Astrocyte (in vitro differentiated cells and primary cell): ENCODE measurements around the gene TAGLN3. TPM values are rescaled to one million over a fixed set of nuclear protein-coding genes. Genes with fewer than 3 reads are reported as not detected.

ENCODE experiments used
- DNase-seq: peaks from one replicate; pipeline ENCODE4 v3.0.0-alpha.2; 2010; ENCODE audit warnings: low read depth
- FAIRE-seq: peaks from 2 replicates; lab custom pipeline; 2011; peaks lifted over from hg19 to GRCh38; lab: Jason Lieb, UNC
- H2AFZ ChIP-seq: 2 replicates; pipeline ENCODE4 v1.6.0; 2012; ENCODE audit warnings: low read depth, low read length, inconsistent platforms
- H3K27ac ChIP-seq: 2 replicates; pipeline ENCODE4 v1.5.1; 2011; ENCODE audit warnings: low read depth, low read length, inconsistent platforms
- H3K27me3 ChIP-seq: 2 replicates; pipeline ENCODE4 v1.6.0; 2011; ENCODE audit warnings: low read length, inconsistent platforms; ENCODE audit not compliant: insufficient read depth
- H3K36me3 ChIP-seq: 2 replicates; pipeline ENCODE4 v1.5.1; 2011; ENCODE audit warnings: low read length, inconsistent platforms; ENCODE audit not compliant: insufficient read depth
- H3K4me1 ChIP-seq: 2 replicates; pipeline ENCODE4 v1.5.1; 2011; ENCODE audit warnings: low read length, inconsistent platforms; ENCODE audit not compliant: insufficient read depth
- H3K4me2 ChIP-seq: 2 replicates; pipeline ENCODE4 v1.6.0; 2012; ENCODE audit warnings: low read length, inconsistent platforms
- H3K4me3 ChIP-seq: 2 replicates; pipeline ENCODE4 v1.5.1; 2011; ENCODE audit warnings: low read depth, mild to moderate bottlenecking, low read length, inconsistent platforms; ENCODE audit not compliant: insufficient read depth
- H3K79me2 ChIP-seq: 2 replicates; pipeline ENCODE4 v1.6.0; 2012; ENCODE audit warnings: mild to moderate bottlenecking, low read length, inconsistent platforms; ENCODE audit not compliant: insufficient read depth
- H3K9ac ChIP-seq: 2 replicates; pipeline ENCODE4 v1.6.0; 2012; ENCODE audit warnings: mild to moderate bottlenecking, low read length, inconsistent platforms
- H3K9me3 ChIP-seq: 2 replicates; pipeline ENCODE4 v1.5.1; 2012; ENCODE audit warnings: low read depth, mild to moderate bottlenecking, low read length, inconsistent platforms; ENCODE audit not compliant: insufficient read depth
- H4K20me1 ChIP-seq: 2 replicates; pipeline ENCODE4 v1.6.0; 2012; ENCODE audit warnings: low read length, inconsistent platforms; ENCODE audit not compliant: insufficient read depth
- H3K27ac Mint-ChIP-seq: one replicate; pipeline ENCODE4 v1.8.0; 2021; ENCODE audit warnings: mild to moderate bottlenecking, mixed read lengths; ENCODE audit not compliant: unreplicated experiment
- H3K27me3 Mint-ChIP-seq: one replicate; pipeline ENCODE4 v1.8.0; 2021; ENCODE audit warnings: low read depth, mixed read lengths; ENCODE audit not compliant: unreplicated experiment
- H3K36me3 Mint-ChIP-seq: one replicate; pipeline ENCODE4 v1.8.0; 2021; ENCODE audit warnings: low read depth, mixed read lengths; ENCODE audit not compliant: unreplicated experiment
- H3K4me1 Mint-ChIP-seq: one replicate; pipeline ENCODE4 v1.8.0; 2021; ENCODE audit warnings: low read depth, mixed read lengths; ENCODE audit not compliant: unreplicated experiment
- H3K4me3 Mint-ChIP-seq: one replicate; pipeline ENCODE4 v1.8.0; 2021; ENCODE audit warnings: mild to moderate bottlenecking, moderate library complexity, mixed read lengths; ENCODE audit not compliant: unreplicated experiment
- H3K9me3 Mint-ChIP-seq: one replicate; pipeline ENCODE4 v1.8.0; 2021; ENCODE audit warnings: mild to moderate bottlenecking, mixed read lengths; ENCODE audit not compliant: unreplicated experiment
- CTCF ChIP-seq: IDR thresholded peaks from 2 replicates; pipeline ENCODE4 v1.5.1; 2011; ENCODE audit warnings: low read depth, mild to moderate bottlenecking, inconsistent platforms, low read length, moderate library complexity; ENCODE audit not compliant: insufficient read depth
- EZH2 ChIP-seq: IDR thresholded peaks from 2 replicates; pipeline ENCODE4 v1.6.1; 2012; ENCODE audit warnings: mild to moderate bottlenecking, low read length, inconsistent platforms; ENCODE audit not compliant: insufficient read depth
- total RNA-seq: library from RNA; stranded (reverse); gene quantifications from 2 replicates; pipeline ENCODE4 v1.2.1, GENCODE V29; 2021

Gene TAGLN3
- total RNA-seq, 1 donor from 2014 or later: 8.7 TPM

- H3K27ac ChIP-seq: no peak overlapping the region
- H3K4me2 ChIP-seq: no peak overlapping the region
- H3K9me3 ChIP-seq: no peaks in the 10 kb centered on the region
- no peaks in the 10 kb centered on the region for H3K27me3 ChIP-seq
- Mint-ChIP-seq H3K36me3 (no peaks in the 10 kb centered on the region), H3K9me3 (peaks cover 1% of the 10 kb centered on the region), H3K27ac (no peak overlapping the region), H3K4me3 (no peak overlapping the region), H3K27me3 (no peaks in the 10 kb centered on the region), H3K4me1 (peaks cover 26% of the 10 kb centered on the region)
- no peaks in the 10 kb centered on the region for H3K79me2 ChIP-seq
- H2AFZ ChIP-seq: no peak overlapping the region
- peaks cover 10% of the 10 kb centered on the region for H3K4me1 ChIP-seq
- H4K20me1 ChIP-seq: no peaks in the 10 kb centered on the region
- no peak overlapping the region for H3K9ac ChIP-seq
- H3K36me3 ChIP-seq: peaks cover 12% of the 10 kb centered on the region
- no peak for DNase-seq
- no peak for TF ChIP-seq EZH2
- TF ChIP-seq CTCF: no peak
- no peak overlapping the region for H3K4me3 ChIP-seq
- FAIRE-seq: no peak
Observed at GRCh38 chr3:112009670-112010069, 10.9 kb downstream of the TAGLN3 start.

GRCh38 chr3:112010636-112011035 is 11.9 kb downstream of the TAGLN3 start:
- DNase-seq (no peak), FAIRE-seq (no peak)
- Mint-ChIP-seq H3K4me3 (no peak overlapping the region), H3K27me3 (no peaks in the 10 kb centered on the region), H3K9me3 (peaks cover 1% of the 10 kb centered on the region), H3K27ac (no peak overlapping the region), H3K36me3 (no peaks in the 10 kb centered on the region), H3K4me1 (peaks cover 18% of the 10 kb centered on the region)
- Histone ChIP-seq H3K4me1 (peaks cover 3% of the 10 kb centered on the region), H3K79me2 (no peaks in the 10 kb centered on the region), H2AFZ (no peak overlapping the region), H3K27me3 (no peaks in the 10 kb centered on the region), H3K27ac (no peak overlapping the region), H3K9me3 (no peaks in the 10 kb centered on the region), H3K4me2 (no peak overlapping the region), H3K9ac (no peak overlapping the region), H3K36me3 (peaks cover 12% of the 10 kb centered on the region), H3K4me3 (no peak overlapping the region), H4K20me1 (no peaks in the 10 kb centered on the region)
- TF ChIP-seq EZH2 (no peak), CTCF (no peak)

- peaks cover 1% of the 10 kb centered on the region for H3K9me3 Mint-ChIP-seq
- peaks cover 3% of the 10 kb centered on the region for H3K4me1 ChIP-seq
- no peaks in the 10 kb centered on the region for H3K9me3 ChIP-seq
- peaks cover 12% of the 10 kb centered on the region for H3K36me3 ChIP-seq
- H3K27me3 Mint-ChIP-seq: no peaks in the 10 kb centered on the region
- peaks cover 18% of the 10 kb centered on the region for H3K4me1 Mint-ChIP-seq
- no peak overlapping the region for H3K9ac ChIP-seq
- no peak for FAIRE-seq
- H2AFZ ChIP-seq: no peak overlapping the region
- no peak for DNase-seq
- no peak overlapping the region for H3K27ac ChIP-seq
- no peak overlapping the region for H3K27ac Mint-ChIP-seq
- no peaks in the 10 kb centered on the region for H3K79me2 ChIP-seq
- no peak overlapping the region for H3K4me3 ChIP-seq
- TF ChIP-seq EZH2 (no peak), CTCF (no peak)
- H3K27me3 ChIP-seq: no peaks in the 10 kb centered on the region
- no peaks in the 10 kb centered on the region for H4K20me1 ChIP-seq
- H3K4me3 Mint-ChIP-seq: no peak overlapping the region
- H3K36me3 Mint-ChIP-seq: no peaks in the 10 kb centered on the region
- no peak overlapping the region for H3K4me2 ChIP-seq
Observed at GRCh38 chr3:112011376-112011940, 12.7 kb downstream of the TAGLN3 start.
